H1 (cell line): ENCODE data around the gene LANCL2. TPM values are rescaled to one million over a fixed set of nuclear protein-coding genes. Genes with fewer than 3 reads are reported as not detected.

Experiments used
- CTCF ChIA-PET: fragments of 300-600 bp; sonication (Branson Sonifier 250); formaldehyde crosslinking; loops from one replicate; lab custom pipeline; 2021; ENCODE audit not compliant: partially characterized antibody; lab: Charles Lee
- POLR2A ChIA-PET: fragments of 300-600 bp; sonication (Branson Sonifier 250); formaldehyde crosslinking; loops from one replicate; lab custom pipeline; 2021; ENCODE audit warnings: inconsistent platforms; ENCODE audit not compliant: partially characterized antibody; lab: Charles Lee
- DNase-seq, 2 experiments: peaks; one replicate each; pipeline versions ENCODE4 v3.0.0 to v3.0.0-alpha.2; 2010 to 2022; ENCODE audit warnings: low spot score in 2 of 2, low read depth in 1 of 2, mixed read lengths in 1 of 2
- FAIRE-seq: peaks from 2 replicates; lab custom pipeline; 2011; peaks lifted over from hg19 to GRCh38; lab: Jason Lieb, UNC
- H2AFZ ChIP-seq: 2 replicates; pipeline ENCODE4 v1.8.1; 2012; ENCODE audit warnings: low read length, inconsistent platforms
- H2AK5ac ChIP-seq: 2 replicates; pipeline ENCODE4 v1.6.1; 2013; ENCODE audit warnings: low read depth, low read length
- H2BK120ac ChIP-seq: replicated peaks from 2 replicates; pipeline ENCODE3; 2013; ENCODE audit warnings: low read depth, low read length, inconsistent platforms
- H2BK12ac ChIP-seq: 2 replicates; pipeline ENCODE4 v1.6.1; 2013; ENCODE audit warnings: low read depth, low read length
- H2BK15ac ChIP-seq: 2 replicates; pipeline ENCODE4 v1.6.1; 2013; ENCODE audit warnings: low read length
- H2BK20ac ChIP-seq: 2 replicates; pipeline ENCODE4 v1.6.1; 2013; ENCODE audit warnings: low read length
- H2BK5ac ChIP-seq: 2 replicates; pipeline ENCODE4 v1.6.1; 2013; ENCODE audit warnings: low read depth, low read length
- H3K14ac ChIP-seq: 2 replicates; pipeline ENCODE4 v1.6.1; 2013; ENCODE audit warnings: inconsistent platforms; ENCODE audit not compliant: insufficient read length
- H3K18ac ChIP-seq: 2 replicates; pipeline ENCODE4 v1.6.1; 2013; ENCODE audit warnings: low read length; ENCODE audit errors: extremely low read depth
- H3K23ac ChIP-seq: 2 replicates; pipeline ENCODE4 v1.6.1; 2013; ENCODE audit warnings: inconsistent platforms; ENCODE audit not compliant: insufficient read length
- H3K23me2 ChIP-seq: 2 replicates; pipeline ENCODE4 v1.6.1; 2013; ENCODE audit warnings: low read depth, low read length
- H3K27ac ChIP-seq: 2 replicates; pipeline ENCODE4 v1.6.1; 2011; ENCODE audit warnings: low read depth, low read length, inconsistent platforms
- H3K27me3 ChIP-seq, 4 experiments: replicated peaks in 1 of 4; 1 replicate in 1 of 4; 2 replicates in 3 of 4; pipeline versions ENCODE4 v1.6.1 to v1.8.1; 2011 to 2013; ENCODE audit warnings: low read length in 3 of 4, mild to moderate bottlenecking in 3 of 4, inconsistent platforms in 2 of 4, mixed read lengths in 2 of 4, moderate library complexity in 1 of 4; ENCODE audit not compliant: control insufficient read depth in 3 of 4, insufficient read depth in 3 of 4; ENCODE audit errors: extremely low read depth in 1 of 4
- H3K36me3 ChIP-seq, 4 experiments: 2 replicates each; pipeline versions ENCODE4 v1.6.1 to v1.8.1; 2011 to 2013; ENCODE audit warnings: mild to moderate bottlenecking in 4 of 4, low read length in 3 of 4, moderate library complexity in 2 of 4, control low read depth in 1 of 4, inconsistent platforms in 1 of 4; ENCODE audit not compliant: insufficient read depth in 4 of 4, control insufficient read depth in 2 of 4
- H3K4ac ChIP-seq: replicated peaks from 2 replicates; pipeline ENCODE3; 2013; ENCODE audit warnings: low read length, low read depth, mixed read lengths, inconsistent platforms; ENCODE audit not compliant: insufficient read length
- H3K4me1 ChIP-seq, 4 experiments: replicated peaks in 1 of 4; 1 replicate in 1 of 4; 2 replicates in 3 of 4; pipeline versions ENCODE4 v1.6.1 to v1.8.1; 2011 to 2013; ENCODE audit warnings: low read length in 3 of 4, inconsistent platforms in 2 of 4, mixed read lengths in 1 of 4; ENCODE audit not compliant: insufficient read depth in 4 of 4, control insufficient read depth in 3 of 4
- H3K4me2 ChIP-seq, 2 experiments: 2 replicates each; pipeline versions ENCODE4 v1.6.1 to v1.8.1; 2011 to 2013; ENCODE audit warnings: low read depth in 2 of 2, low read length in 2 of 2, control low read depth in 1 of 2, inconsistent platforms in 1 of 2, mild to moderate bottlenecking in 1 of 2; ENCODE audit not compliant: insufficient read depth in 1 of 2
- H3K4me3 ChIP-seq, 4 experiments: fragments of 200-600, 300-600 bp in 1 of 4; sonication (generic), shearing (Covaris generic), sonication (Bioruptor Twin) in 1 of 4; 2 replicates each; pipeline versions ENCODE4 v1.5.1 to v1.8.1; 2011 to 2016; ENCODE audit warnings: low read length in 4 of 4, low read depth in 3 of 4, control low read depth in 2 of 4, inconsistent platforms in 2 of 4, mild to moderate bottlenecking in 2 of 4, mixed read lengths in 1 of 4, moderate library complexity in 1 of 4; ENCODE audit not compliant: insufficient read depth in 2 of 4; ENCODE audit errors: extremely low read depth in 1 of 4
- H3K56ac ChIP-seq: replicated peaks from 2 replicates; pipeline ENCODE3; 2013; ENCODE audit warnings: low read depth, mild to moderate bottlenecking, mixed read lengths, low read length, inconsistent platforms; ENCODE audit not compliant: insufficient read length
- H3K79me1 ChIP-seq: 2 replicates; pipeline ENCODE4 v1.6.1; 2013; ENCODE audit warnings: low read depth, low read length, control low read depth
- H3K79me2 ChIP-seq, 2 experiments: 2 replicates each; pipeline versions ENCODE4 v1.6.1 to v1.8.1; 2012 to 2013; ENCODE audit warnings: low read length in 2 of 2, mild to moderate bottlenecking in 2 of 2, inconsistent platforms in 1 of 2; ENCODE audit not compliant: insufficient read depth in 2 of 2, control insufficient read depth in 1 of 2
- H3K9ac ChIP-seq, 4 experiments: replicated peaks in 1 of 4; 1 replicate in 1 of 4; 2 replicates in 3 of 4; pipeline versions ENCODE4 v1.6.1 to v1.8.1; 2011 to 2013; ENCODE audit warnings: low read depth in 3 of 4, low read length in 3 of 4, control low read depth in 2 of 4, mild to moderate bottlenecking in 2 of 4, moderate library complexity in 2 of 4, inconsistent platforms in 1 of 4; ENCODE audit errors: extremely low read depth in 1 of 4
- H3K9me3 ChIP-seq, 2 experiments: 2 replicates each; pipeline versions ENCODE4 v1.6.1 to v1.8.1; 2012 to 2013; ENCODE audit warnings: mild to moderate bottlenecking in 2 of 2, moderate library complexity in 2 of 2, control low read depth in 1 of 2, inconsistent platforms in 1 of 2, low read depth in 1 of 2, low read length in 1 of 2, mixed read lengths in 1 of 2; ENCODE audit not compliant: insufficient read depth in 2 of 2
- H4K20me1 ChIP-seq, 2 experiments: replicated peaks in 1 of 2; 2 replicates each; pipeline versions ENCODE3 to v1.8.1; 2011 to 2013; ENCODE audit warnings: inconsistent platforms in 2 of 2, low read length in 2 of 2, mild to moderate bottlenecking in 1 of 2; ENCODE audit not compliant: insufficient read depth in 2 of 2, control insufficient read depth in 1 of 2
- H4K5ac ChIP-seq: 2 replicates; pipeline ENCODE4 v1.6.1; 2013; ENCODE audit warnings: low read length, low read depth, mixed read lengths, inconsistent platforms; ENCODE audit not compliant: insufficient read length
- H4K8ac ChIP-seq: 2 replicates; pipeline ENCODE4 v1.8.0; 2013; ENCODE audit warnings: mild to moderate bottlenecking, moderate library complexity, low read length, inconsistent platforms; ENCODE audit not compliant: insufficient read depth; ENCODE audit errors: extremely low read depth
- H4K91ac ChIP-seq: replicated peaks from 2 replicates; pipeline ENCODE3; 2013; ENCODE audit warnings: low read length, mixed read lengths, inconsistent platforms; ENCODE audit not compliant: insufficient read length
- BCL11A ChIP-seq, 2 experiments: IDR thresholded peaks; one replicate each; pipeline ENCODE4 v1.6.1; 2011; ENCODE audit warnings: low read depth in 2 of 2, low read length in 2 of 2, mild to moderate bottlenecking in 2 of 2
- CEBPB ChIP-seq: IDR thresholded peaks from 2 replicates; pipeline ENCODE4 v1.6.1; 2012; ENCODE audit warnings: low read depth, low read length
- CREB1 ChIP-seq: IDR thresholded peaks from 2 replicates; pipeline ENCODE4 v1.6.1; 2012; ENCODE audit warnings: inconsistent platforms
- EZH2 ChIP-seq: fragments of 200-600 bp; sonication (generic); IDR thresholded peaks from 2 replicates; pipeline ENCODE4 v1.7.1; 2012; ENCODE audit warnings: low read depth, mild to moderate bottlenecking, moderate library complexity, low read length, inconsistent platforms; ENCODE audit not compliant: severe bottlenecking
- JUN ChIP-seq: IDR thresholded peaks from 2 replicates; pipeline ENCODE4 v1.6.1; 2011; ENCODE audit warnings: low read depth, mild to moderate bottlenecking, improper control_type of control experiment, low read length
- PHF8 ChIP-seq: fragments of 200-600 bp; sonication (generic); conservative IDR thresholded peaks from 2 replicates; pipeline ENCODE4 v1.7.1; 2012; ENCODE audit warnings: low read depth, mild to moderate bottlenecking, inconsistent platforms, low read length, moderate library complexity
- RNF2 ChIP-seq: fragments of 200-900, 300-1000 bp; sonication (generic); IDR thresholded peaks from 2 replicates; pipeline ENCODE4 v1.7.1; 2016; ENCODE audit warnings: borderline replicate concordance, low read depth, mild to moderate bottlenecking, antibody characterized with exemption, low read length; ENCODE audit not compliant: poor library complexity, severe bottlenecking; ENCODE audit errors: missing control alignments
- SUZ12 ChIP-seq: fragments of 200-600 bp; sonication (generic); IDR thresholded peaks from 2 replicates; pipeline ENCODE4 v1.6.1; 2012; ENCODE audit warnings: mild to moderate bottlenecking, inconsistent platforms, low read length, moderate library complexity, mixed read lengths
- TAF7 ChIP-seq: optimal IDR thresholded peaks from 2 replicates; pipeline ENCODE3; 2011; ENCODE audit warnings: low read depth, mild to moderate bottlenecking, inconsistent platforms, low read length, moderate library complexity, borderline replicate concordance
- TEAD4 ChIP-seq: IDR thresholded peaks from 2 replicates; pipeline ENCODE4 v1.6.1; 2012; ENCODE audit warnings: low read depth, low read length, inconsistent platforms, mixed read lengths
- YY1 ChIP-seq: IDR thresholded peaks from 2 replicates; pipeline ENCODE4 v1.6.1; 2011; ENCODE audit warnings: low read depth, mild to moderate bottlenecking, low read length
- ZNF274 ChIP-seq: IDR thresholded peaks from 2 replicates; pipeline ENCODE4 v1.7.0; 2012; ENCODE audit warnings: low read length, borderline replicate concordance; ENCODE audit errors: extremely low read depth
- WGBS, 2 experiments: shearing (Covaris generic) in 1 of 2; methylation state at CpG; one replicate each; pipeline versions ENCODE4 v1.1.6 to v1.1.7; 2013 to 2015; ENCODE audit warnings: low lambda C conversion rate in 2 of 2, mixed read lengths in 2 of 2, inconsistent platforms in 1 of 2, low coverage in 1 of 2, missing lambda C conversion rate in 1 of 2; ENCODE audit not compliant: insufficient replicate concordance in 2 of 2, insufficient coverage in 1 of 2, insufficient read length in 1 of 2; ENCODE audit errors: extremely low coverage in 1 of 2, missing lambda C conversion rate in 1 of 2; 5-methylcytosine and 5-hydroxymethylcytosine counted together
- polyA plus RNA-seq, 7 experiments: library from polyadenylated mRNA; depleted of rRNA in 3 of 7; stranded (reverse) in 5 of 7; unstranded in 2 of 7; fragments of >200 nt in 5 of 7; fragments of 200-250 nt in 2 of 7; gene quantifications; 1 replicate in 5 of 7; 2 replicates in 1 of 7; 4 replicates in 1 of 7; pipeline versions ENCODE4 v1.2.1 to v1.2.3, GENCODE V29; 2011 to 2013; ENCODE audit warnings: missing spikeins in 2 of 7, mixed read lengths in 2 of 7
- total RNA-seq: library from RNA; stranded (reverse); fragmentation: NEBNext Ultra II Directional; extraction: Animal tissue kit (Norgen Biotek cat#: 25700); gene quantifications from 2 replicates; pipeline ENCODE4 v1.2.1, GENCODE V29; 2021
- TF ChIP-seq, protein P1 (sequence below): IDR thresholded peaks from 2 replicates; pipeline ENCODE4 v1.6.1; 2011; ENCODE audit warnings: low read length, improper control_type of control experiment

LANCL2 gene
- total and polyA plus RNA-seq, 2 of the 8 experiments (the other 6 are each of a cell fraction or from before 2014, with no cell fraction given): 9.2 to 9.5 TPM

DNA sequence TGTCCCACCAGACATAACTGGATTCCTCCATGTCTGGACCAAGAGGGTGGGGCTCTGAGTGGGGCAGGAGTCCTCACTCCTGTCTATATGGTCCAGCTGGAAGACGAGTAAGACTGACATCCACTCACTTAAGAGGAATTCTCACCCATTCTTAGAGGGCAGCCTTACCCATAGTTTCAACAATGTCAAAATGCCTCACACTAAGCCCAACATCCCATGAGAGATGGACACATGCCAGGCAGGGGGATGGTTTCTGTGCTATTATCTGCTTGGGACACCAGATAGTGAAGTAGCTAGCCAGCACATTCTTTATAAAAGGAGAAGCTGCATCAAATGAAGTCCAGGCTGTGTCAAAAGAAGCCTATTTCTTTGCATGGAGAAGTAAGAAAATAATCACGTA, 4.7 kb upstream of the LANCL2 start:
- Histone ChIP-seq H2AK5ac (no peak overlapping the region), H3K27ac (no peak overlapping the region), H3K9ac (no peak overlapping the region), H2BK15ac (no peak overlapping the region), H4K91ac (no peak overlapping the region), H3K23me2 (no peaks in the 10 kb centered on the region), H3K23ac (no peak overlapping the region), H4K20me1 (no peaks in the 10 kb centered on the region), H3K4me2 (no peak overlapping the region), H4K8ac (no peak overlapping the region), H3K4me3 (no peak overlapping the region), H3K36me3 (no peaks in the 10 kb centered on the region), H2BK5ac (no peak overlapping the region), H3K4me1 (peaks cover 0 to 3% (median 2%) of the 10 kb centered on the region in 4 experiments; a peak in 3 of 7 replicates), H2BK120ac (no peak overlapping the region), H3K27me3 (no peaks in the 10 kb centered on the region), H3K14ac (no peak overlapping the region), H3K79me1 (no peaks in the 10 kb centered on the region), H2BK20ac (no peak overlapping the region), H3K79me2 (no peaks in the 10 kb centered on the region), H3K4ac (no peak overlapping the region), H3K56ac (no peak overlapping the region), H3K18ac (no peak overlapping the region), H4K5ac (no peak overlapping the region), H2AFZ (no peak overlapping the region), H2BK12ac (no peak overlapping the region), H3K9me3 (no peaks in the 10 kb centered on the region)
- POLR2A ChIA-PET: no interaction called here
- CTCF ChIA-PET: interaction anchor here (1.0 kb wide), 1 partner anchor 17 kb away, joined by 3 read pairs; no protein-coding TSS in a partner anchor
- FAIRE-seq: no peak
- TF ChIP-seq YY1: no peak
- no peak for TF ChIP-seq TEAD4
- no peak for TF ChIP-seq PHF8
- no peak for TF ChIP-seq CEBPB
- no peak for TF ChIP-seq TAF7
- no peak for TF ChIP-seq RNF2
- TF ChIP-seq EZH2: no peak
- TF ChIP-seq CREB1: no peak
- no peak for TF ChIP-seq ZNF274
- no peak for TF ChIP-seq SUZ12
- TF ChIP-seq, protein P1, sequence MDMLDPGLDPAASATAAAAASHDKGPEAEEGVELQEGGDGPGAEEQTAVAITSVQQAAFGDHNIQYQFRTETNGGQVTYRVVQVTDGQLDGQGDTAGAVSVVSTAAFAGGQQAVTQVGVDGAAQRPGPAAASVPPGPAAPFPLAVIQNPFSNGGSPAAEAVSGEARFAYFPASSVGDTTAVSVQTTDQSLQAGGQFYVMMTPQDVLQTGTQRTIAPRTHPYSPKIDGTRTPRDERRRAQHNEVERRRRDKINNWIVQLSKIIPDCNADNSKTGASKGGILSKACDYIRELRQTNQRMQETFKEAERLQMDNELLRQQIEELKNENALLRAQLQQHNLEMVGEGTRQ: no peak
- no peak for TF ChIP-seq BCL11A (IDR thresholded peaks at IDR 0.05; ENCODE audit: low read depth in 2 of 2, low read length in 2 of 2)
- no peak for TF ChIP-seq JUN
- DNase-seq: no peak
- 87% methylated on average over 2 of the region's 2 CpGs; no CpG with 5 or more reads in 1 of the 2 experiments for WGBS, 2 experiments
